Suprapubic skin (tissue), 4 donors: ENCODE measurements around the gene CREB5. TPM values are rescaled to one million over a fixed set of nuclear protein-coding genes. Genes with fewer than 3 reads are reported as not detected.

Source experiments
- DNase-seq, 2 donors: peaks; one replicate each; pipeline ENCODE4 v3.0.0-alpha.2; 2019; ENCODE audit warnings: low spot score in 2 of 2
- H3K27ac ChIP-seq: fragments of 200-600 bp; sonication (generic); one replicate; pipeline ENCODE4 v1.5.1; 2019
- H3K27me3 ChIP-seq: fragments of 200-600 bp; sonication (generic); one replicate; pipeline ENCODE4 v1.5.1; 2019
- H3K36me3 ChIP-seq: fragments of 200-600 bp; sonication (generic); one replicate; pipeline ENCODE4 v1.5.1; 2019
- H3K4me1 ChIP-seq: fragments of 200-600 bp; sonication (generic); one replicate; pipeline ENCODE4 v1.5.1; 2019
- H3K4me3 ChIP-seq: fragments of 200-600 bp; sonication (generic); one replicate; pipeline ENCODE4 v1.5.1; 2019; ENCODE audit warnings: mild to moderate bottlenecking
- H3K9me3 ChIP-seq: fragments of 200-600 bp; sonication (generic); one replicate; pipeline ENCODE4 v1.5.1; 2019
- CTCF ChIP-seq, 2 donors: fragments of 200-600 bp in 1 of 2; fragments of 450-650 bp in 1 of 2; sonication (generic) in 1 of 2; IDR thresholded peaks; one replicate each; pipeline ENCODE4 v1.5.1; 2016 to 2019; ENCODE audit warnings: antibody characterized with exemption in 2 of 2, mild to moderate bottlenecking in 1 of 2, moderate library complexity in 1 of 2
- EP300 ChIP-seq: sonication (generic); formaldehyde crosslinking; IDR thresholded peaks from one replicate; pipeline ENCODE4 v1.6.1; 2017; ENCODE audit warnings: antibody characterized with exemption
- POLR2A ChIP-seq, 2 donors: fragments of 450-650 bp; IDR thresholded peaks; one replicate each; pipeline ENCODE4 v1.6.1; 2017; ENCODE audit warnings: antibody characterized with exemption in 2 of 2, mild to moderate bottlenecking in 2 of 2, moderate library complexity in 2 of 2
- POLR2AphosphoS5 ChIP-seq, 3 donors: sonication (generic); formaldehyde crosslinking; IDR thresholded peaks; one replicate each; pipeline ENCODE4 v1.6.1; 2017; ENCODE audit warnings: antibody characterized with exemption in 3 of 3
- WGBS: methylation state at CpG from one replicate; pipeline ENCODE4 v1.1.5; 2018; 5-methylcytosine and 5-hydroxymethylcytosine counted together
- total RNA-seq, 4 donors: library from RNA; depleted of rRNA; stranded (reverse); fragments of >200 nt; gene quantifications; one replicate each; pipeline ENCODE4 v1.1.0, GENCODE V29; 2016

Gene CREB5
- total RNA-seq, 4 donors from 2014 or later, result 6.2 to 12.1 (median 10.0) TPM

GRCh38 chr7:28674359-28674782 is 262.1 kb downstream of the CREB5 start:
- Histone ChIP-seq H3K27ac (no peak overlapping the region), H3K4me1 (no peaks in the 10 kb centered on the region), H3K36me3 (no peaks in the 10 kb centered on the region), H3K27me3 (no peaks in the 10 kb centered on the region), H3K9me3 (no peaks in the 10 kb centered on the region), H3K4me3 (no peak overlapping the region)
- WGBS, result 65% methylated on average over 5 of the region's 5 CpGs
- DNase-seq, result no peak
- TF ChIP-seq POLR2AphosphoS5 (IDR thresholded peaks at IDR 0.05) (no peak), CTCF (IDR thresholded peaks at IDR 0.05) (no peak), POLR2A (IDR thresholded peaks at IDR 0.05) (no peak), EP300 (no peak)

GRCh38 chr7:28675429-28675828 is 263.1 kb downstream of the CREB5 start:
- Histone ChIP-seq H3K9me3 (no peaks in the 10 kb centered on the region), H3K27me3 (no peaks in the 10 kb centered on the region), H3K36me3 (no peaks in the 10 kb centered on the region), H3K27ac (no peak overlapping the region), H3K4me3 (no peak overlapping the region), H3K4me1 (no peaks in the 10 kb centered on the region)
- WGBS, result 93% methylated on average over 3 of the region's 3 CpGs
- no peak for DNase-seq
- TF ChIP-seq CTCF (IDR thresholded peaks at IDR 0.05) (no peak), EP300 (no peak), POLR2AphosphoS5 (IDR thresholded peaks at IDR 0.05) (no peak), POLR2A (IDR thresholded peaks at IDR 0.05) (no peak)

- H3K27ac ChIP-seq, result no peak overlapping the region
- no peaks in the 10 kb centered on the region for H3K4me1 ChIP-seq
- H3K36me3 ChIP-seq, result no peaks in the 10 kb centered on the region
- DNase-seq, result no peak
- H3K4me3 ChIP-seq, result no peak overlapping the region
- no peaks in the 10 kb centered on the region for H3K27me3 ChIP-seq
- WGBS, result 95% methylated on average over 3 of the region's 3 CpGs
- TF ChIP-seq CTCF (IDR thresholded peaks at IDR 0.05), result no peak
- no peak for TF ChIP-seq POLR2A (IDR thresholded peaks at IDR 0.05)
- TF ChIP-seq POLR2AphosphoS5 (IDR thresholded peaks at IDR 0.05), result no peak
- no peak for TF ChIP-seq EP300
- no peaks in the 10 kb centered on the region for H3K9me3 ChIP-seq
Observed at GRCh38 chr7:28677668-28678067, 265.4 kb downstream of the CREB5 start.

GRCh38 chr7:28678431-28678965 is 266.2 kb downstream of the CREB5 start:
- Histone ChIP-seq H3K4me3 (no peak overlapping the region), H3K4me1 (no peaks in the 10 kb centered on the region), H3K27me3 (no peaks in the 10 kb centered on the region), H3K36me3 (no peaks in the 10 kb centered on the region), H3K27ac (no peak overlapping the region), H3K9me3 (no peaks in the 10 kb centered on the region)
- no peak for TF ChIP-seq POLR2AphosphoS5 (IDR thresholded peaks at IDR 0.05)
- no peak for TF ChIP-seq CTCF (IDR thresholded peaks at IDR 0.05)
- no peak for TF ChIP-seq EP300
- TF ChIP-seq POLR2A (IDR thresholded peaks at IDR 0.05), result no peak
- DNase-seq, result no peak
- WGBS, result 79% methylated on average over 2 of the region's 2 CpGs

- H3K4me3 ChIP-seq, result no peak overlapping the region
- peaks cover 20% of the 10 kb centered on the region for H3K4me1 ChIP-seq
- H3K9me3 ChIP-seq, result no peaks in the 10 kb centered on the region
- no peak for DNase-seq
- H3K27ac ChIP-seq, result no peak overlapping the region
- no peaks in the 10 kb centered on the region for H3K36me3 ChIP-seq
- H3K27me3 ChIP-seq, result no peaks in the 10 kb centered on the region
- 85% methylated on average over 5 of the region's 5 CpGs for WGBS
- no peak for TF ChIP-seq POLR2AphosphoS5 (IDR thresholded peaks at IDR 0.05)
- no peak for TF ChIP-seq POLR2A (IDR thresholded peaks at IDR 0.05)
- no peak for TF ChIP-seq EP300
- TF ChIP-seq CTCF (IDR thresholded peaks at IDR 0.05), result no peak
Observed at GRCh38 chr7:28681693-28682310, 269.5 kb downstream of the CREB5 start.
